ENCODE results near the gene ARMH3.

GRCh38 chr10:102066399-102067088, 10.6 kb upstream of the ARMH3 start:
- TF ChIP-seq CTCF (IDR thresholded peaks at IDR 0.05), result no peak
- TF ChIP-seq POLR2A (IDR thresholded peaks at IDR 0.05), result no peak

Measured in breast epithelium (tissue), 3 donors.